K562 (cell line): ENCODE data around the gene VWA8.

Experiments used
- BDP1 ChIP-seq: IDR thresholded peaks from 3 replicates; pipeline ENCODE4 v1.6.1; 2011; ENCODE audit not compliant: insufficient read length, insufficient read depth
- BHLHE40 ChIP-seq: IDR thresholded peaks from 2 replicates; pipeline ENCODE4 v1.6.1; 2011; ENCODE audit warnings: low read length, improper control_type of control experiment
- LEF1 ChIP-seq: fragments of 450-650 bp; IDR thresholded peaks from 2 replicates; pipeline ENCODE4 v1.6.1; 2016; ENCODE audit warnings: mild to moderate bottlenecking
- MYC ChIP-seq, 2 experiments: fragments of 250-450 bp in 1 of 2; sonication (Bioruptor Pico) in 1 of 2; IDR thresholded peaks; 2 replicates each; pipeline versions ENCODE4 v1.5.1 to v1.6.1; 2012 to 2021; ENCODE audit warnings: low read depth in 2 of 2, borderline replicate concordance in 1 of 2, improper control_type of control experiment in 1 of 2, low read length in 1 of 2, mild to moderate bottlenecking in 1 of 2, moderate library complexity in 1 of 2
- TAF1 ChIP-seq: IDR thresholded peaks from 2 replicates; pipeline ENCODE4 v1.6.1; 2011; ENCODE audit warnings: mild to moderate bottlenecking, low read length, moderate library complexity; ENCODE audit not compliant: insufficient read depth, control insufficient read depth, severe bottlenecking; ENCODE audit errors: extremely low read depth
- TBP ChIP-seq: optimal IDR thresholded peaks from 2 replicates; pipeline ENCODE3; 2011; ENCODE audit warnings: low read depth, low read length, improper control_type of control experiment
- TSC22D4 ChIP-seq: fragments of 450-650 bp; IDR thresholded peaks from 2 replicates; pipeline ENCODE4 v1.6.1; 2016; ENCODE audit warnings: missing genetic modification characterization, missing biosample characterization, control low read depth
- ZNF174 ChIP-seq: fragments of 250-450 bp; sonication (Bioruptor Pico); IDR thresholded peaks from 2 replicates; pipeline ENCODE4 v1.4.0; 2020; ENCODE audit warnings: mild to moderate bottlenecking
- ZNF224 ChIP-seq: sonication (generic); formaldehyde crosslinking; IDR thresholded peaks from 2 replicates; pipeline ENCODE4 v1.8.0; 2022; ENCODE audit warnings: mild to moderate bottlenecking, missing genetic modification reagents
- ZNF24 ChIP-seq: fragments of 450-650 bp; IDR thresholded peaks from 2 replicates; pipeline ENCODE4 v1.6.1; 2016
- ZNF444 ChIP-seq: fragments of 250-450 bp; sonication (Bioruptor Pico); IDR thresholded peaks from 2 replicates; pipeline ENCODE4 v1.4.0; 2020; ENCODE audit warnings: mild to moderate bottlenecking, moderate library complexity
- TF ChIP-seq, protein P1 (sequence below): fragments of 450-650 bp; formaldehyde crosslinking; IDR thresholded peaks from 2 replicates; pipeline ENCODE4 v1.4.0; 2020; ENCODE audit warnings: mild to moderate bottlenecking, moderate library complexity
- TF ChIP-seq, protein P2 (sequence below): fragments of 450-650 bp; conservative IDR thresholded peaks from 2 replicates; pipeline ENCODE4 v1.6.1; 2016; ENCODE audit warnings: missing genetic modification characterization, low read depth, mild to moderate bottlenecking, control low read depth, missing compliant biosample characterization

DNA sequence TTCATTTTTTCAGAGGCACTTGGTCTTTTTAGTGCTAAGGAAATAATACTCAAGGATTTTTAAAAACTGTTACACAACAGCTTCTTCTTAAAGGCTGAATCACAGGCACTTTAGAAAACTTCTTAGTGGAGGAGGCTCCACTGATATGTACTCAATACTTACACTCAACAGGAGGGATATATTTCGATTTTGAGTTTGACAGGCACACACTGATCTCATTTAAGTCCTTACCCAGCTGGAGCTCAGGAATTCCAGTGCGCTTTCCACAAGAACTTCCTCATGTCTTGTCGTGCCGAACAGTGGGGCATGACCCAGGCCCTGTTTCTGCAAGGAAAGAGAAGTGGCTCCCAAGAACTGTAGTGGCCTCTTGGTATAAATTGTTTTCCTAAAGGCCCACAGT is 399.7 kb downstream of the VWA8 start:
- TF ChIP-seq ZNF24 (no peak), TAF1 (no peak), ZNF444 (CRISPR knock-in tag) (no peak), BHLHE40 (no peak), TBP (no peak), LEF1 (no peak), ZNF224 (CRISPR knock-in tag) (no peak), ZNF174 (CRISPR knock-in tag) (no peak), BDP1 (no peak), MYC (IDR thresholded peaks at IDR 0.05; ENCODE audit: low read depth, low read length) (no peak), MYC (CRISPR knock-in tag; IDR thresholded peaks at IDR 0.05; ENCODE audit: borderline replicate concordance, low read depth) (no peak), TSC22D4 (no peak)
- TF ChIP-seq, protein P1, sequence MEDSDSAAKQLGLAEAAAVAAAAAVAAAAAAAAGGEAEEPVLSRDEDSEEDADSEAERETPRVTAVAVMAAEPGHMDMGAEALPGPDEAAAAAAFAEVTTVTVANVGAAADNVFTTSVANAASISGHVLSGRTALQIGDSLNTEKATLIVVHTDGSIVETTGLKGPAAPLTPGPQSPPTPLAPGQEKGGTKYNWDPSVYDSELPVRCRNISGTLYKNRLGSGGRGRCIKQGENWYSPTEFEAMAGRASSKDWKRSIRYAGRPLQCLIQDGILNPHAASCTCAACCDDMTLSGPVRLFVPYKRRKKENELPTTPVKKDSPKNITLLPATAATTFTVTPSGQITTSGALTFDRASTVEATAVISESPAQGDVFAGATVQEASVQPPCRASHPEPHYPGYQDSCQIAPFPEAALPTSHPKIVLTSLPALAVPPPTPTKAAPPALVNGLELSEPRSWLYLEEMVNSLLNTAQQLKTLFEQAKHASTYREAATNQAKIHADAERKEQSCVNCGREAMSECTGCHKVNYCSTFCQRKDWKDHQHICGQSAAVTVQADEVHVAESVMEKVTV = no peak
- TF ChIP-seq, protein P2, sequence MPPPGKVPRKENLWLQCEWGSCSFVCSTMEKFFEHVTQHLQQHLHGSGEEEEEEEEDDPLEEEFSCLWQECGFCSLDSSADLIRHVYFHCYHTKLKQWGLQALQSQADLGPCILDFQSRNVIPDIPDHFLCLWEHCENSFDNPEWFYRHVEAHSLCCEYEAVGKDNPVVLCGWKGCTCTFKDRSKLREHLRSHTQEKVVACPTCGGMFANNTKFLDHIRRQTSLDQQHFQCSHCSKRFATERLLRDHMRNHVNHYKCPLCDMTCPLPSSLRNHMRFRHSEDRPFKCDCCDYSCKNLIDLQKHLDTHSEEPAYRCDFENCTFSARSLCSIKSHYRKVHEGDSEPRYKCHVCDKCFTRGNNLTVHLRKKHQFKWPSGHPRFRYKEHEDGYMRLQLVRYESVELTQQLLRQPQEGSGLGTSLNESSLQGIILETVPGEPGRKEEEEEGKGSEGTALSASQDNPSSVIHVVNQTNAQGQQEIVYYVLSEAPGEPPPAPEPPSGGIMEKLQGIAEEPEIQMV (tag) = no peak
